Measurements from ENCODE around the gene TMED1. TPM values are rescaled to one million over a fixed set of nuclear protein-coding genes. Genes with fewer than 3 reads are reported as not detected.

The TMED1 gene
- total and polyA plus RNA-seq, 2 of the 8 experiments (the other 6 are each of a cell fraction or from before 2014, with no cell fraction given) = 26.9 to 31.9 TPM

GRCh38 chr19:10797541-10798256 lies 38.3 kb downstream of the TMED1 start:
- Histone ChIP-seq H3K9ac (replicated peaks in 1 of 4; ENCODE audit: extremely low read depth in 1 of 4, low read depth in 3 of 4, low read length in 3 of 4) (no peak overlapping the region), H3K4me2 (ENCODE audit: insufficient read depth in 1 of 2, low read depth in 2 of 2, low read length in 2 of 2) (no peak overlapping the region), H2AFZ (ENCODE audit: low read length) (no peak overlapping the region), H2BK120ac (replicated peaks; ENCODE audit: low read depth, low read length) (no peak overlapping the region), H4K5ac (ENCODE audit: insufficient read length, low read depth, low read length) (no peak overlapping the region), H2BK5ac (ENCODE audit: low read depth, low read length) (no peak overlapping the region; the same call in 1 of the 2 replicates), H3K27me3 (replicated peaks in 1 of 4; ENCODE audit: control insufficient read depth in 3 of 4, extremely low read depth in 1 of 4, insufficient read depth in 3 of 4, low read length in 3 of 4) (no peaks in the 10 kb centered on the region), H2BK15ac (ENCODE audit: low read length) (no peak overlapping the region), H3K56ac (replicated peaks; ENCODE audit: insufficient read length, low read depth, low read length) (no peak overlapping the region), H3K23me2 (ENCODE audit: low read depth, low read length) (no peaks in the 10 kb centered on the region; the same call in 1 of the 2 replicates), H3K36me3 (ENCODE audit: control insufficient read depth in 2 of 4, insufficient read depth in 4 of 4, low read length in 3 of 4) (peaks cover 3 to 35% (median 21%) of the 10 kb centered on the region in 4 experiments; a peak in 6 of 8 replicates), H2BK20ac (ENCODE audit: low read length) (no peak overlapping the region), H3K9me3 (ENCODE audit: insufficient read depth in 2 of 2, low read depth in 1 of 2, low read length in 1 of 2) (no peaks in the 10 kb centered on the region), H3K4me3 (ENCODE audit: extremely low read depth in 1 of 4, insufficient read depth in 2 of 4, low read depth in 3 of 4, low read length in 4 of 4) (no peak overlapping the region), H3K27ac (ENCODE audit: low read depth, low read length) (no peak overlapping the region), H2BK12ac (ENCODE audit: low read depth, low read length) (no peak overlapping the region), H4K8ac (ENCODE audit: extremely low read depth, insufficient read depth, low read length) (0 out of 2 replicates have a peak overlapping the region, but pooled peaks have one; percentile 18), H3K14ac (ENCODE audit: insufficient read length) (no peak overlapping the region), H3K4ac (replicated peaks; ENCODE audit: insufficient read length, low read depth, low read length) (no peak overlapping the region), H3K79me1 (ENCODE audit: low read depth, low read length) (no peaks in the 10 kb centered on the region), H2AK5ac (ENCODE audit: low read depth, low read length) (no peak overlapping the region), H3K23ac (ENCODE audit: insufficient read length) (no peak overlapping the region), H4K91ac (replicated peaks; ENCODE audit: insufficient read length, low read length) (no peak overlapping the region), H3K4me1 (replicated peaks in 1 of 4; ENCODE audit: control insufficient read depth in 3 of 4, insufficient read depth in 4 of 4, low read length in 3 of 4) (no peaks in the 10 kb centered on the region), H4K20me1 (replicated peaks in 1 of 2; ENCODE audit: control insufficient read depth in 1 of 2, insufficient read depth in 2 of 2, low read length in 2 of 2) (no peaks in the 10 kb centered on the region), H3K79me2 (ENCODE audit: control insufficient read depth in 1 of 2, insufficient read depth in 2 of 2, low read length in 2 of 2) (no peaks in the 10 kb centered on the region), H3K18ac (ENCODE audit: extremely low read depth, low read length) (no peak overlapping the region)
- FAIRE-seq (no peak), DNase-seq (ENCODE audit: low read depth in 1 of 2, low spot score in 2 of 2) (no peak)
- TF ChIP-seq SIX5 (IDR thresholded peaks at IDR 0.05; ENCODE audit: low read depth, low read length) (no peak), TEAD4 (IDR thresholded peaks at IDR 0.05; ENCODE audit: low read depth, low read length) (no peak), SP2 (IDR thresholded peaks at IDR 0.05; ENCODE audit: low read length) (no peak)
- ChIA-PET POLR2A (ENCODE audit: partially characterized antibody) (interaction anchor here (1.2 kb wide), 1 partner anchor 80 kb away, joined by 4 read pairs; the partner anchor contains the start of gene DNM2), CTCF (ENCODE audit: partially characterized antibody) (interaction anchor here (0.7 to 1.4 kb wide), 3 partner anchors 14 to 79 kb away, joined by 3 to 4 read pairs (median 3); no protein-coding TSS in a partner anchor)
- WGBS, 2 experiments (ENCODE audit: extremely low coverage in 1 of 2, insufficient coverage in 1 of 2, insufficient read length in 1 of 2, insufficient replicate concordance in 2 of 2, low coverage in 1 of 2, low lambda C conversion rate in 2 of 2, missing lambda C conversion rate in 1 of 2) = 91% methylated on average over 17 of the region's 19 CpGs; no CpG with 5 or more reads in 1 of the 2 experiments
